SU-DHL-6 (cell line): ENCODE results near the gene SLC35F2.

ENCODE experiments used
- H2AFZ ChIP-seq: fragments of 200-600 bp; sonication (generic); 2 replicates; pipeline ENCODE4 v1.6.1; 2014; ENCODE audit warnings: low read depth, mild to moderate bottlenecking, moderate library complexity, mixed read lengths, antibody characterized with exemption, low read length; ENCODE audit not compliant: severe bottlenecking
- H3F3A ChIP-seq: fragments of 200-600 bp; shearing (Covaris generic); 2 replicates; pipeline ENCODE4 v1.6.0; 2016; ENCODE audit warnings: antibody characterized with exemption, mild to moderate bottlenecking; ENCODE audit not compliant: insufficient read depth
- H3K27ac ChIP-seq: fragments of 200-600 bp; sonication (generic); 2 replicates; pipeline ENCODE4 v1.5.1; 2016; ENCODE audit warnings: low read depth, mild to moderate bottlenecking, low read length, moderate library complexity, mixed read lengths
- H3K27me3 ChIP-seq: fragments of 200-600 bp; sonication (generic), shearing (Covaris generic); 2 replicates; pipeline ENCODE4 v1.6.0; 2014; ENCODE audit warnings: mild to moderate bottlenecking, low read length
- H3K36me3 ChIP-seq: fragments of 200-600 bp; sonication (generic); 2 replicates; pipeline ENCODE4 v1.6.1; 2014; ENCODE audit warnings: mild to moderate bottlenecking, low read length, mixed read lengths
- H3K4me2 ChIP-seq: fragments of 300-600, 200-600 bp; shearing (Covaris generic), sonication (generic); 2 replicates; pipeline ENCODE4 v1.6.0; 2014; ENCODE audit warnings: low read length, low read depth, mild to moderate bottlenecking; ENCODE audit not compliant: poor library complexity, severe bottlenecking
- H3K4me3 ChIP-seq: fragments of 200-600 bp; sonication (generic); 2 replicates; pipeline ENCODE4 v1.5.1; 2014; ENCODE audit warnings: antibody characterized with exemption, low read length, mild to moderate bottlenecking, mixed read lengths; ENCODE audit not compliant: insufficient read depth, poor library complexity, severe bottlenecking
- H3K79me2 ChIP-seq: fragments of 200-600 bp; sonication (generic); 2 replicates; pipeline ENCODE4 v1.6.1; 2014; ENCODE audit warnings: mild to moderate bottlenecking, low read length, moderate library complexity; ENCODE audit not compliant: insufficient read depth
- H3K9ac ChIP-seq: fragments of 200-600 bp; sonication (generic); 2 replicates; pipeline ENCODE4 v1.7.0; 2014; ENCODE audit warnings: mild to moderate bottlenecking, low read length
- H3K9me2 ChIP-seq: fragments of 200-600 bp; sonication (generic); replicated peaks from 2 replicates; pipeline ENCODE4 v1.6.1; 2014; ENCODE audit warnings: low read length; ENCODE audit not compliant: insufficient read depth
- H3K9me3 ChIP-seq: fragments of 200-600 bp; sonication (generic); 2 replicates; pipeline ENCODE4 v1.6.1; 2014; ENCODE audit warnings: low read length, mixed read lengths; ENCODE audit not compliant: insufficient read depth
- H4K20me1 ChIP-seq: fragments of 200-600 bp; sonication (generic); 2 replicates; pipeline ENCODE4 v1.6.1; 2014; ENCODE audit warnings: low read depth, mild to moderate bottlenecking, antibody characterized with exemption, low read length, moderate library complexity, mixed read lengths
- CTCF ChIP-seq: fragments of 200-600 bp; sonication (generic); IDR thresholded peaks from one replicate; pipeline ENCODE4 v1.5.1; 2017; ENCODE audit warnings: antibody characterized with exemption, mild to moderate bottlenecking, low read length, moderate library complexity; ENCODE audit not compliant: insufficient read depth, poor library complexity, severe bottlenecking
- EZH2phosphoT487 ChIP-seq: fragments of 200-600 bp; sonication (generic), shearing (Covaris generic); conservative IDR thresholded peaks from 2 replicates; pipeline ENCODE4 v1.6.1; 2018; ENCODE audit warnings: mild to moderate bottlenecking, antibody characterized with exemption, low read length, moderate library complexity, mixed read lengths

The SLC35F2 gene

GRCh38 chr11:107847184-107847583, 11.4 kb downstream of the SLC35F2 start:
- Histone ChIP-seq H3K9me2 (no peaks in the 10 kb centered on the region), H3K79me2 (peaks cover 89% of the 10 kb centered on the region), H2AFZ (no peak overlapping the region), H4K20me1 (peaks cover 8% of the 10 kb centered on the region; the same call in 1 of the 2 replicates), H3K36me3 (no peaks in the 10 kb centered on the region), H3K4me3 (no peak overlapping the region), H3K9me3 (no peaks in the 10 kb centered on the region), H3K4me2 (no peak overlapping the region), H3K27me3 (no peaks in the 10 kb centered on the region), H3K27ac (no peak overlapping the region), H3F3A (no peaks in the 10 kb centered on the region), H3K9ac (no peak overlapping the region)
- no peak for TF ChIP-seq CTCF
- no peak for TF ChIP-seq EZH2phosphoT487

- Histone ChIP-seq H3K79me2 (peaks cover 89% of the 10 kb centered on the region), H3K27ac (no peak overlapping the region), H3K36me3 (no peaks in the 10 kb centered on the region), H3K9me3 (no peaks in the 10 kb centered on the region), H3K27me3 (no peaks in the 10 kb centered on the region), H2AFZ (no peak overlapping the region), H3F3A (no peaks in the 10 kb centered on the region), H3K9me2 (no peaks in the 10 kb centered on the region), H4K20me1 (peaks cover 8% of the 10 kb centered on the region; the same call in 1 of the 2 replicates), H3K4me3 (no peak overlapping the region), H3K4me2 (no peak overlapping the region), H3K9ac (no peak overlapping the region)
- TF ChIP-seq EZH2phosphoT487 (no peak), CTCF (no peak)
Observed at GRCh38 chr11:107844041-107844440, 14.5 kb downstream of the SLC35F2 start.

- H3K27ac ChIP-seq: no peak overlapping the region
- H3K4me3 ChIP-seq: no peak overlapping the region
- no peaks in the 10 kb centered on the region for H3K9me3 ChIP-seq
- no peak overlapping the region for H3K9ac ChIP-seq
- H4K20me1 ChIP-seq: peaks cover 8% of the 10 kb centered on the region; the same call in 1 of the 2 replicates
- TF ChIP-seq CTCF: no peak
- no peak for TF ChIP-seq EZH2phosphoT487
- no peak overlapping the region for H2AFZ ChIP-seq
- H3F3A ChIP-seq: no peaks in the 10 kb centered on the region
- H3K79me2 ChIP-seq: peaks cover 87% of the 10 kb centered on the region
- no peaks in the 10 kb centered on the region for H3K9me2 ChIP-seq
- H3K4me2 ChIP-seq: no peak overlapping the region
- no peaks in the 10 kb centered on the region for H3K27me3 ChIP-seq
- H3K36me3 ChIP-seq: no peaks in the 10 kb centered on the region
Observed at GRCh38 chr11:107842412-107843100, 16.0 kb downstream of the SLC35F2 start.
